WTC11 (cell line): ENCODE measurements around the gene GNMT. TPM values are rescaled to one million over a fixed set of nuclear protein-coding genes. Genes with fewer than 3 reads are reported as not detected.

Experiments used
- ATAC-seq: fragments of 200-7000 bp; cut with Tn5 transposase; 2 replicates; pipeline ENCODE4 v1.10.0; 2021; ENCODE audit warnings: mild to moderate bottlenecking, moderate library complexity
- Bru-seq: library from RNA; stranded (reverse); fragments of 400-500 nt; gene quantifications from one replicate; lab custom pipeline; 2021; lab: Mats Ljungman, UMichigan
- CTCF ChIA-PET: fragments of 300-600 bp; sonication (Branson Sonifier 250); formaldehyde crosslinking; loops from one replicate; lab custom pipeline; 2021; ENCODE audit warnings: antibody characterized with exemption; lab: Charles Lee
- POLR2A ChIA-PET: fragments of 350-600 bp; sonication (Branson Sonifier 250); formaldehyde crosslinking; loops from one replicate; lab custom pipeline; 2021; ENCODE audit warnings: antibody characterized with exemption; lab: Charles Lee
- DNase-seq: peaks from one replicate; pipeline ENCODE4 v3.0.0; 2021; ENCODE audit warnings: low spot score
- H3K27ac Mint-ChIP-seq: 2 replicates; pipeline ENCODE4 v1.8.0; 2021; ENCODE audit warnings: mixed read lengths
- H3K27me3 Mint-ChIP-seq: 2 replicates; pipeline ENCODE4 v1.8.0; 2021; ENCODE audit warnings: low read depth, mild to moderate bottlenecking, moderate library complexity, mixed read lengths
- H3K36me3 Mint-ChIP-seq: 2 replicates; pipeline ENCODE4 v1.8.0; 2021; ENCODE audit warnings: mixed read lengths
- H3K4me1 Mint-ChIP-seq: 2 replicates; pipeline ENCODE4 v1.8.0; 2022; ENCODE audit warnings: mixed read lengths
- H3K4me3 Mint-ChIP-seq: 2 replicates; pipeline ENCODE4 v1.8.0; 2021; ENCODE audit warnings: mild to moderate bottlenecking, moderate library complexity, mixed read lengths
- H3K9me3 Mint-ChIP-seq: 2 replicates; pipeline ENCODE4 v1.8.0; 2021; ENCODE audit warnings: mixed read lengths
- ARID4B ChIP-seq: sonication (generic); formaldehyde crosslinking; IDR thresholded peaks from 2 replicates; pipeline ENCODE4 v1.8.0; 2023; ENCODE audit warnings: missing genetic modification reagents, mild to moderate bottlenecking, borderline replicate concordance
- ATF6 ChIP-seq: sonication (generic); formaldehyde crosslinking; IDR thresholded peaks from 2 replicates; pipeline ENCODE4 v1.8.1; 2023; ENCODE audit warnings: mild to moderate bottlenecking, missing genetic modification reagents
- CBFB ChIP-seq: sonication (generic); formaldehyde crosslinking; IDR thresholded peaks from 2 replicates; pipeline ENCODE4 v1.8.1; 2022; ENCODE audit warnings: mild to moderate bottlenecking, low read depth, missing genetic modification reagents
- FOXK1 ChIP-seq: sonication (generic); formaldehyde crosslinking; IDR thresholded peaks from 2 replicates; pipeline ENCODE4 v1.8.0; 2022; ENCODE audit warnings: mild to moderate bottlenecking, moderate library complexity, missing genetic modification reagents
- FOXP4 ChIP-seq: sonication (generic); formaldehyde crosslinking; IDR thresholded peaks from 2 replicates; pipeline ENCODE4 v1.8.0; 2022; ENCODE audit warnings: mild to moderate bottlenecking, missing genetic modification reagents
- JAZF1 ChIP-seq: fragments of 250-450 bp; sonication (Bioruptor Pico); IDR thresholded peaks from 2 replicates; pipeline ENCODE4 v1.9.0; 2021; ENCODE audit warnings: moderate library complexity, mild to moderate bottlenecking, inconsistent platforms
- NFYB ChIP-seq: sonication (generic); formaldehyde crosslinking; conservative IDR thresholded peaks from 2 replicates; pipeline ENCODE4 v1.8.0; 2022; ENCODE audit warnings: low read depth, missing genetic modification reagents
- OVOL2 ChIP-seq: fragments of 250-450 bp; sonication (Bioruptor Pico); IDR thresholded peaks from 2 replicates; pipeline ENCODE4 v1.9.0; 2021; ENCODE audit warnings: mild to moderate bottlenecking, borderline replicate concordance
- PRDM15 ChIP-seq: sonication (generic); formaldehyde crosslinking; IDR thresholded peaks from 2 replicates; pipeline ENCODE4 v1.8.0; 2022; ENCODE audit warnings: missing genetic modification reagents
- RELA ChIP-seq: sonication (generic); formaldehyde crosslinking; IDR thresholded peaks from 2 replicates; pipeline ENCODE4 v1.8.1; 2022; ENCODE audit warnings: missing genetic modification reagents, mild to moderate bottlenecking, borderline replicate concordance
- RORB ChIP-seq: fragments of 250-450 bp; sonication (Bioruptor Pico); IDR thresholded peaks from 2 replicates; pipeline ENCODE4 v1.9.0; 2021; ENCODE audit warnings: mild to moderate bottlenecking
- SP1 ChIP-seq: sonication (generic); formaldehyde crosslinking; conservative IDR thresholded peaks from 2 replicates; pipeline ENCODE4 v1.8.1; 2022; ENCODE audit warnings: missing genetic modification reagents
- STAT6 ChIP-seq: sonication (generic); formaldehyde crosslinking; conservative IDR thresholded peaks from 2 replicates; pipeline ENCODE4 v1.8.1; 2023; ENCODE audit warnings: mild to moderate bottlenecking, low read depth, missing genetic modification reagents, moderate library complexity
- USF2 ChIP-seq: sonication (generic); formaldehyde crosslinking; IDR thresholded peaks from 2 replicates; pipeline ENCODE4 v1.8.1; 2023; ENCODE audit warnings: mild to moderate bottlenecking, missing genetic modification reagents, moderate library complexity
- ZNF138 ChIP-seq: sonication (generic); formaldehyde crosslinking; conservative IDR thresholded peaks from 2 replicates; pipeline ENCODE4 v1.8.1; 2022; ENCODE audit warnings: mild to moderate bottlenecking, moderate library complexity, missing genetic modification reagents
- ZNF317 ChIP-seq: sonication (generic); formaldehyde crosslinking; IDR thresholded peaks from 2 replicates; pipeline ENCODE4 v1.8.1; 2023; ENCODE audit warnings: low read depth, mild to moderate bottlenecking, moderate library complexity, missing genetic modification reagents, borderline replicate concordance
- ZNF423 ChIP-seq: fragments of 250-450 bp; sonication (Bioruptor Pico); IDR thresholded peaks from 2 replicates; pipeline ENCODE4 v2.1.2; 2022; ENCODE audit warnings: mild to moderate bottlenecking, moderate library complexity
- long read RNA-seq, 3 experiments: library from RNA in 1 of 3; library from capped mRNA in 1 of 3; library from polyadenylated mRNA in 1 of 3; unstranded in 2 of 3; stranded (forward) in 1 of 3; transcript quantifications; one replicate each; pipeline ENCODE4 v2.0.0, GENCODE V29; 2021
- total RNA-seq: library from RNA; stranded (reverse); gene quantifications from 3 replicates; pipeline ENCODE4 v1.2.3, GENCODE V29; 2021

Gene GNMT
- total RNA-seq: 1.6 to 2.7 TPM (median 2.0 TPM) in 3 replicates
- percentile 21 among the genes with signal in this experiment for Bru-seq, nascent RNA
- long read RNA-seq, experiment 1, partial matches to known transcripts: 0 of 2 reads
- long read RNA-seq, experiment 1, other reads (novel, unspliced or antisense): 0 of 2 reads
- long read RNA-seq, experiment 2, partial matches to known transcripts: 0 of 1 reads
- long read RNA-seq, experiment 2, other reads (novel, unspliced or antisense): 0 of 1 reads
- long read RNA-seq, experiment 3, partial matches to known transcripts: 0 of 2 reads
- long read RNA-seq, experiment 3, other reads (novel, unspliced or antisense): 0 of 2 reads

GRCh38 chr6:42960243-42961019, at the start of gene GNMT:
Gene GNMT (plus strand): TSS chr6:42960754. CDS start chr6:42960768, 14 bp downstream.
- Mint-ChIP-seq H3K9me3 (no peaks in the 10 kb centered on the region), H3K4me1 (peaks cover 15% of the 10 kb centered on the region; the same call in 1 of the 2 replicates), H3K27me3 (peaks cover 36% of the 10 kb centered on the region), H3K27ac (peak within 1 kb of the TSS; percentile 48), H3K36me3 (no peaks in the 10 kb centered on the region), H3K4me3 (peak within 1 kb of the TSS; percentile 88)
- POLR2A ChIA-PET: interaction anchor here (0.5 to 2.4 kb wide), 4 partner anchors 19 to 62 kb away, joined by 4 to 8 read pairs (median 5); partner anchors contain the start of genes KLHDC3 and PEX6
- ATAC-seq: peak; percentile 83
- peak; percentile 87 for DNase-seq
- CTCF ChIA-PET: interaction anchor here (0.9 to 1.9 kb wide), 10 partner anchors 12 to 183 kb away, joined by 3 to 13 read pairs (median 4); partner anchors contain the start of genes CUL7, KLHDC3, PEX6 and RRP36
- TF ChIP-seq ZNF317: peak; percentile 79
- peak; percentile 35 for TF ChIP-seq USF2 (CRISPR knock-in tag)
- TF ChIP-seq FOXP4: 0 out of 2 replicates have a peak, but pooled peaks have one; percentile 34
- TF ChIP-seq ATF6: no peak
- peak; percentile 56; the same call in 1 of the 2 replicates for TF ChIP-seq CBFB (CRISPR knock-in tag)
- peak; percentile 82; the same call in 1 of the 2 replicates for TF ChIP-seq STAT6 (CRISPR knock-in tag)
- peak; percentile 73 for TF ChIP-seq NFYB
- TF ChIP-seq ARID4B: peak; percentile 62; the same call in 1 of the 2 replicates
- TF ChIP-seq PRDM15: no peak; the same call in 1 of the 2 replicates
- no peak for TF ChIP-seq FOXK1 (CRISPR knock-in tag)
- TF ChIP-seq ZNF423: no peak
- no peak for TF ChIP-seq OVOL2 (CRISPR knock-in tag)
- TF ChIP-seq RELA (CRISPR knock-in tag): peak; percentile 79; the same call in 1 of the 2 replicates
- TF ChIP-seq JAZF1: no peak
- TF ChIP-seq ZNF138 (CRISPR knock-in tag): 0 out of 2 replicates have a peak, but pooled peaks have one; percentile 72
- no peak for TF ChIP-seq RORB (CRISPR knock-in tag)
- peak; percentile 43 for TF ChIP-seq SP1 (CRISPR knock-in tag)
